ENCODE measurements around the gene STAT4. TPM values are rescaled to one million over a fixed set of nuclear protein-coding genes. Genes with fewer than 3 reads are reported as not detected.

STAT4 gene
- total RNA-seq, 1 experiment from 2014 or later: 0.44 TPM

DNA sequence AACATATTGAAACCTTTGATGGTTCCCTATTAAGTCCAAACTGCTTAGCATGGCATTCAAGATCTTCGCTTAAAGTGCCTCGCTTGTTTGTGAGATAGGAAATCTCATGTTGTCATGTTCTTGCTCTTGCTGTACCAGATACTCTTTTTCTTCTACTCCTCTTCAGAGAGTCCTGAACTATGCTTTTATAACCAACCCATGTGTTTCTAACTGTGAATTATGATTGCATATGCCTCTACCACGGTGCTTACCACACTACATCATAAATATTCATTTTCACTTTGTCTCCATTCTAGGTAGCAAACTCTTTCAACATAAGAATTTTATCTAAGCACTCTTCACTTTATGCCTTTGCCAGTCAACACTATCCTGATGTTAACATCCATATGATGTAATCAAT, 23.6 kb downstream of the STAT4 start (continued):
- TF ChIP-seq ZNF232 (CRISPR knock-in tag; IDR thresholded peaks at IDR 0.05): no peak
- TF ChIP-seq, protein P1, sequence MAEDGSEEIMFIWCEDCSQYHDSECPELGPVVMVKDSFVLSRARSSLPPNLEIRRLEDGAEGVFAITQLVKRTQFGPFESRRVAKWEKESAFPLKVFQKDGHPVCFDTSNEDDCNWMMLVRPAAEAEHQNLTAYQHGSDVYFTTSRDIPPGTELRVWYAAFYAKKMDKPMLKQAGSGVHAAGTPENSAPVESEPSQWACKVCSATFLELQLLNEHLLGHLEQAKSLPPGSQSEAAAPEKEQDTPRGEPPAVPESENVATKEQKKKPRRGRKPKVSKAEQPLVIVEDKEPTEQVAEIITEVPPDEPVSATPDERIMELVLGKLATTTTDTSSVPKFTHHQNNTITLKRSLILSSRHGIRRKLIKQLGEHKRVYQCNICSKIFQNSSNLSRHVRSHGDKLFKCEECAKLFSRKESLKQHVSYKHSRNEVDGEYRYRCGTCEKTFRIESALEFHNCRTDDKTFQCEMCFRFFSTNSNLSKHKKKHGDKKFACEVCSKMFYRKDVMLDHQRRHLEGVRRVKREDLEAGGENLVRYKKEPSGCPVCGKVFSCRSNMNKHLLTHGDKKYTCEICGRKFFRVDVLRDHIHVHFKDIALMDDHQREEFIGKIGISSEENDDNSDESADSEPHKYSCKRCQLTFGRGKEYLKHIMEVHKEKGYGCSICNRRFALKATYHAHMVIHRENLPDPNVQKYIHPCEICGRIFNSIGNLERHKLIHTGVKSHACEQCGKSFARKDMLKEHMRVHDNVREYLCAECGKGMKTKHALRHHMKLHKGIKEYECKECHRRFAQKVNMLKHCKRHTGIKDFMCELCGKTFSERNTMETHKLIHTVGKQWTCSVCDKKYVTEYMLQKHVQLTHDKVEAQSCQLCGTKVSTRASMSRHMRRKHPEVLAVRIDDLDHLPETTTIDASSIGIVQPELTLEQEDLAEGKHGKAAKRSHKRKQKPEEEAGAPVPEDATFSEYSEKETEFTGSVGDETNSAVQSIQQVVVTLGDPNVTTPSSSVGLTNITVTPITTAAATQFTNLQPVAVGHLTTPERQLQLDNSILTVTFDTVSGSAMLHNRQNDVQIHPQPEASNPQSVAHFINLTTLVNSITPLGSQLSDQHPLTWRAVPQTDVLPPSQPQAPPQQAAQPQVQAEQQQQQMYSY (CRISPR knock-in tag; IDR thresholded peaks at IDR 0.05): no peak
- TF ChIP-seq, protein P2, sequence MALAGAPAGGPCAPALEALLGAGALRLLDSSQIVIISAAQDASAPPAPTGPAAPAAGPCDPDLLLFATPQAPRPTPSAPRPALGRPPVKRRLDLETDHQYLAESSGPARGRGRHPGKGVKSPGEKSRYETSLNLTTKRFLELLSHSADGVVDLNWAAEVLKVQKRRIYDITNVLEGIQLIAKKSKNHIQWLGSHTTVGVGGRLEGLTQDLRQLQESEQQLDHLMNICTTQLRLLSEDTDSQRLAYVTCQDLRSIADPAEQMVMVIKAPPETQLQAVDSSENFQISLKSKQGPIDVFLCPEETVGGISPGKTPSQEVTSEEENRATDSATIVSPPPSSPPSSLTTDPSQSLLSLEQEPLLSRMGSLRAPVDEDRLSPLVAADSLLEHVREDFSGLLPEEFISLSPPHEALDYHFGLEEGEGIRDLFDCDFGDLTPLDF (CRISPR knock-in tag; IDR thresholded peaks at IDR 0.05): no peak
- no peak for TF ChIP-seq TCF7 (CRISPR knock-in tag; IDR thresholded peaks at IDR 0.05; ENCODE audit: low read depth)
- no peak for TF ChIP-seq SMAD3 (CRISPR knock-in tag; IDR thresholded peaks at IDR 0.05; ENCODE audit: borderline replicate concordance)
- TF ChIP-seq NR2C2 (CRISPR knock-in tag; IDR thresholded peaks at IDR 0.05): no peak

GRCh38 chr2:191126386-191127085, 24.3 kb downstream of the STAT4 start:
- H3K9me3 Mint-ChIP-seq: no peaks in the 10 kb centered on the region
- CTCF ChIA-PET: no interaction called here
- H3K27ac Mint-ChIP-seq: no peak overlapping the region
- DNase-seq (ENCODE audit: low spot score): no peak
- POLR2A ChIA-PET: no interaction called here
- TF ChIP-seq, protein P3, sequence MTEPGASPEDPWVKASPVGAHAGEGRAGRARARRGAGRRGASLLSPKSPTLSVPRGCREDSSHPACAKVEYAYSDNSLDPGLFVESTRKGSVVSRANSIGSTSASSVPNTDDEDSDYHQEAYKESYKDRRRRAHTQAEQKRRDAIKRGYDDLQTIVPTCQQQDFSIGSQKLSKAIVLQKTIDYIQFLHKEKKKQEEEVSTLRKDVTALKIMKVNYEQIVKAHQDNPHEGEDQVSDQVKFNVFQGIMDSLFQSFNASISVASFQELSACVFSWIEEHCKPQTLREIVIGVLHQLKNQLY (CRISPR knock-in tag; IDR thresholded peaks at IDR 0.05): no peak
- no peak for ATAC-seq
- no peaks in the 10 kb centered on the region for H3K4me1 Mint-ChIP-seq
- H3K36me3 Mint-ChIP-seq: no peaks in the 10 kb centered on the region
- H3K4me3 Mint-ChIP-seq: no peak overlapping the region
- no peaks in the 10 kb centered on the region for H3K27me3 Mint-ChIP-seq (ENCODE audit: low read depth)

DNA sequence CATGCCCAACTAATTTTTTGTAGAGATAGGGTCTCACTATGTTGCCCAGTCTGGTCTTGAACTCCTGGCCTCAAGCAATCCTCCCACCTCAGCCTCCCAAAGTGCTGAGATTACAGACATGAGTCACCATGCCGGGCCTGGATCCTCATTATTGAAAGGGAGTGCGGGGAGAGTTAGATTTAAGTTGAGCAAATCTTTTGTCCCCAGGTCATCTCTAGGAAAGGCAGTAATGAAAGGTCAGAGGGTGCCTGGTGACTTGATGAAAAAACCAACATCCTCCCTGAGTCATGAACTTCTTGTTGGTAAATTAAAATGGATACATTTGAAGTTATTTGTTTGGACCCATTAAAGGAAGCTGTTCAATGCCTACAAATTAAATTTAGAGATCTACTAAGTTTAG, 25.1 kb downstream of the STAT4 start:
- CTCF ChIA-PET: no interaction called here
- no peak overlapping the region for H3K27ac Mint-ChIP-seq
- DNase-seq (ENCODE audit: low spot score): no peak
- POLR2A ChIA-PET: no interaction called here
- H3K4me1 Mint-ChIP-seq: no peaks in the 10 kb centered on the region
- no peak for ATAC-seq
- no peak overlapping the region for H3K4me3 Mint-ChIP-seq
- no peaks in the 10 kb centered on the region for H3K27me3 Mint-ChIP-seq (ENCODE audit: low read depth)
- no peaks in the 10 kb centered on the region for H3K9me3 Mint-ChIP-seq
- no peak for TF ChIP-seq HMGA2 (CRISPR knock-in tag; IDR thresholded peaks at IDR 0.05)
- TF ChIP-seq SMAD4 (CRISPR knock-in tag; IDR thresholded peaks at IDR 0.05): no peak
- no peak for TF ChIP-seq ZNF425 (CRISPR knock-in tag; conservative IDR thresholded peaks at IDR 0.05)
- TF ChIP-seq IRF1 (CRISPR knock-in tag; IDR thresholded peaks at IDR 0.05): no peak
- TF ChIP-seq ZNF121 (CRISPR knock-in tag; IDR thresholded peaks at IDR 0.05): peak; percentile 63; the same call in 1 of the 2 replicates
- no peaks in the 10 kb centered on the region for H3K36me3 Mint-ChIP-seq
